GM21528 (cell line): ENCODE measurements around the gene RBM43.
A peak's percentile ranks its signal among the peaks of the same experiment; 100 is the strongest.
"Not testable (repeated sequence)": the region's sequence is repeated elsewhere in the genome, so short reads cannot be mapped to it uniquely, and the experiment has no call there.

Experiments
- ATAC-seq: cut with Tn5 transposase; IDR thresholded peaks from one replicate; pipeline ENCODE4 v1.9.1; 2021; ENCODE audit warnings: mild to moderate bottlenecking, moderate library complexity; ENCODE audit not compliant: unreplicated experiment, low FRiP score

Gene RBM43

DNA sequence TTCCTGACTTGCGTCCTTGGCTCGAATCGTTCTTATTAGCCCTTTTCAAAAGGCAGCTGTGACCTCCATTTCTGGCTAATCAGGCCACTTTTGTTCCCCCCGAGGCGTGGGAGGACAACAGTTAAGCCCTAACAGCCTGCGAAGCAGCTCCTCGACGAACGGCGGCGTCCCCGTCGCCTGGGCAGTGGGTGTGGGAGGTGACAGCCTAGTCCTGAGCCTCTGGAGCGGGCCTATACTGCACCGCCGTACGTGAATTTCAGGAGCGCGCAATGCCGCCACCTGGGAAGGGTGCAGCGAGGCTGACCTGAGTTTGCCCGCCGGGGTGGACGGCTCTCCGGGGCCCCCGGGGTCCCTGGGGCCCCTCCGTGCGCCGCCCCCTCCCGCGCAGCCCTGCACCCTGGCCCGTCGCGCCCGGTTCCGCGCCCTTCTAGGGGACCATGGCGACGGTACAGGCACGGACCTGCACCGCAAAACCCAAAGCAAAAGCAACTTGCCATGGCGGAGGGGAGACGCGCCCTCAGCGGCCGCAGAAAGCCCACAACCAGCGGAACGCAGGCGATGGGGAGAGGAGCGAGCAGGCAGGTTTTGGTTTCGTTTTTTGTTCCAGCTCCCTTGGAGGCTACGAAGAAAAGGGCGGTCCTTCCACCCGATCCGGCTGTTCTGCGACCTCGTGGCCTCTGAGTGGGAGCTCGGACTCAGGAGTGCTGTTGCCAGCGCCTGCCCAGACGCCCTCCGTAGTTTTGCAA, at the start of gene RBM43:
Gene RBM43 (minus strand): TSS at position 633 of the 746 bp plus-strand sequence. CDS start 136 bp downstream, at position 497.
- peak; percentile 97 for ATAC-seq

DNA sequence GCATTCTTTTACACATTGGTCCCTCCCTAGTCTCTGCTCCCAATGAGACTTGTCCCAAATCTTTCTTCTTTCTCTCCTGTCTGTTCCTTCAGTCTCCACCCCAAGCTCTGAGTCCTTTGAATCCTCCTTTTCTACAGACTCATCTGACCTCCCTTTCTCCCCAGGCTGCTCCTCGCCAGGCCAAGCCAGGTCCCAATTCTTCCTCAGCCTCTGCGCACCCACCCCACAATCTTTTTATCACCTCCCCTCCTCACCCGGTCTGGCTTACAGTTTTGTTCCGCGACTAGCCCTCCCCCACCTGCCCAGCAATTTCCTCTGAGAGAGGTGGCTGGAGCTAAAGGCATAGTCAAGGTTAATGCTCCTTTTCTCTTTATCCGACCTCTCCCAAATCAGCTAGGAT, 48.6 kb upstream of the RBM43 start:
- not testable (repeated sequence) for ATAC-seq

DNA sequence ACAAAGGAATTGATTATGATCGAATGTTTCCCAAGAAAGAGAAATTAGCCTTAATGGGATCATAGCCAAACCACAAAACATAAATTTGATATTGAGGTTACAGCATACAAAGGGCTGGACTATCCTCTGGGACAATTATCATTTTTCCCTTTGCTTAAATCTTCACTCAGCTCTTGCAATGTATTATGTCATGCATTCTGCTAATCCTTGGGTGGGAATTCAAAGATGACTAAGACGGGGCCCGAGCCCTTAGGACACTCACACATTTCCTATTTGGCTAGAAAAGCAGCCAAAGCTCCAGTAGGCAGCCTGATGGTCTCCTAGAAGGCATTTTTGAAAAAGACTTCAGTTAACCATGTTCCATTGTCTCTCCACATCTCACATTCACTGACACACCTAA, 45.0 kb upstream of the RBM43 start:
- ATAC-seq: no peak

DNA sequence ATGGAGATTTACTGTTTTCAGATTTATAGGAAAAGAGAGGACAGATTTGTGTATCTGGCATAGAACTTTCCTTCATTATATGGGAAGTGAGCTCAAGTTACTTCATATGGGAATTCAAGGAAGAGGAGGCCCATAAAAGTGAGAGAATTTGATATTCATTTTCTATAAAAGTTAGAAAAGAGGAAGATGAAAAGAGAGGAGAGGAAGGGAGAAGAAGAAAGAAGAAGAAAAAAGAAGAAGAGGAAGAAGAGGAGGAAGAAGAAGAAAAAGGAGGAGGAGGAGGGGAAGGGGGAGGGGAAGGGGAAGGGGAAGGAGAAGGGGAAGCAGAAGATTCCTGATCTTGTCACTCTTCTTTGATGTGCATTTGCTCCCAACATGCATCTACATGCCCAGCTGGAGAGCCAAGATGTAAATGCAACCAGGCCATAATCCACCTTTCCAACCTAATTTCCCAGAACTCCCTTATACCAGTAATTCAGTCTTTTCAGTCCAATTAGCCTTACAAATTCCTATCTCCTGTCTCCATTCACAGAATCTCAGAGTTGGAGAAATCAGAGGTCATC, 43.5 kb upstream of the RBM43 start:
- no peak for ATAC-seq

DNA sequence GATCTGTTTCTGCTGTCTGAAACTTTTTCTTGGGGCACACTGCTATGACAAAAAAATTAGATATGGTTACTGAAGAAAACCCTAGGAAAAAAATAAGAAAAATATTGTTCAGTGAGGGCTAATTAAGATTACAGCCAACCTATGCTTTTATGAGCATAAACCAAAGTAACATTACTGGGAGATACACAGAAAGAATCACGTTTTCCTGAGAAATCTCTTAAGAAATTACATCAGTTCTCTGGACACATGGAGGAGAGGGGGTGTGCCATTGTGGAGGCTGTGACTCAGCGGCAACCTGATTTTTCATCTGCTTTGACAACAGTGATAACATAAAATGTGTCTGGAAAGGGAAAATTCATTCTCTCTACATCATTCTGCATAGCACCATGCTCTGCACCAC, 41.2 kb upstream of the RBM43 start:
- ATAC-seq: no peak

DNA sequence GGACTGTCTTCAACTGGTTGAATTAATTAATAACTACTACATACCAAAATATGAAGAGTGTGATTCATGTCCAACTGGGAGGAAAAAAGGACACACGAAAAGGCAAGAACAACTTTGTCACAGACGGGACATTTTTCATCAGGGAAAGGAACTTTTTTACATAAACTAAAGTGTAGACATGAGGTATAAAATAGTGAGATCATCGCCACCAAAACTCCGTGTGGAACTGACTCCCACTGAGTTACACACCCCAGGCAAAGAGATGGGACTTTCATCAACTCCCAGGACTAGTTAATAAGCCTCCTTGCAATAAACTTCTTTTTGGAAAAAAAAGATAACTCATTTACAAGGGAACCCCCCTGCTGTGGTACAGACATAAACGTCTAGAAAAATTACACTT, 40.7 kb upstream of the RBM43 start:
- ATAC-seq: no peak

DNA sequence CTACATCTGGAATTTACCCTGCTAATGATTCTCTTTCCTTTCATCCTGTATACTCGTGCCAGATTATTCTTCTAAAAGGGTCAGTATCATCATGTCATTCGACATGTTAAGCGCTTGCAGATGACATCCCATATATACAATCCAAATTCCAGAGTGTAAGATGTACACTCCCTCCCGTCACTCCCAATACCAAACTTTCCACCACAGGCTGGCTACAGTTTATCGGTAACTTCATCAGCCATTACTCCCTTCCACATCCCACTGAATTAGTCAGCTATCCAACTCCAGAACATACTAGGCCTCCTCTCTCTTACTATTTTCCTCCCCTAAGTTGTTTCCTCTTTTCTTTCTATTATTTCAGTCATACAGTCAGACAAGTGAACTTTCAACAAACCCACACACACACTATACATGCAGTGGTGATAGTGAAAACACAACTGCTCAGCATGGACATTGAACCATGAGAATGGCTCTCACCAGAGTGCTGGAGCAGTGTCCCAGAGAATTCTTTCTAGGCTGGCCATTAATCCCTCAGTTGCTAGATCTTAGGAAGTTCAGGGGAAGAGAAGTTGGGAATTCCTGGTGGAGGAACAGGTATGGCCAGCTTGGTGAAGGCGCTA, 38.4 kb upstream of the RBM43 start:
- ATAC-seq: no peak

DNA sequence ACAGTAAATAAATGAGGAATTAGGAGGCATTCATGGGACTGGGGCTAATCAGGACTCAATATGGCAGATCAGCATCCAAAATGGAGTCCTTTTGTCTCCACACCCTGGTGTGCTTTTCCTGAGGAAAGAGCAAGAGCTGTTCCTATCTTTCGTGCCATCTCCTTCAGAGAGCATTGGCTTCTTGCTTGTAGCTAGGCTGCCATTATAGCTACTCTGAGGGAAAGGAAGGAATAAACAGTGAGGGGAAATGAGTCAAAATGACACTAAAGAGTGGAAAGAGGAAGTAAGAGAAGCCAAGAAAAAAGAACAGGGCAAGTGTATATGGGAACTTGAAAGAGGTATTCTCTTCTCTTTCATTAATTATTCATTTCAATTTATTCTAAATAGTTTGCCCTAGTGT, 36.2 kb upstream of the RBM43 start:
- peak; percentile 97 for ATAC-seq

DNA sequence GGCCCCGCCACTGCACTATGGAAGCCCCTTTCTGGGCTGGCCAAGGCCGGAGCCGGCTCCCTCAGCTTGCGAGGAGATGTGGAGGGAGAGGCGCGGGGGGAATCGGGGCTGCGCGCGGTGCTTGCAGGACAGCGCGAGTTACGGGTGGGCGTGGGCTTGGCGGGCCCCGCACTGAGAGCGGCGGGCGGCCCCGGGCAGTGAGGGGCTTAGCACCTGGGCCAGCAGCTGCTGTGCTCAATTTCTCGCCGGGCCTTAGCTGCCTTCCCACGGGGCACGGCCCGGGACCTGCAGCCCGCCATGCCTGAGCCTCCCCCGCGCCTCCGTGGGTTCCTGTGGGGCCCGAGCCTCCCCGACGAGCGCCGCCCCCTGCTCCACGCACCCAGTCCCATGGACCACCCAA, 34.3 kb upstream of the RBM43 start:
- not testable (repeated sequence) for ATAC-seq

DNA sequence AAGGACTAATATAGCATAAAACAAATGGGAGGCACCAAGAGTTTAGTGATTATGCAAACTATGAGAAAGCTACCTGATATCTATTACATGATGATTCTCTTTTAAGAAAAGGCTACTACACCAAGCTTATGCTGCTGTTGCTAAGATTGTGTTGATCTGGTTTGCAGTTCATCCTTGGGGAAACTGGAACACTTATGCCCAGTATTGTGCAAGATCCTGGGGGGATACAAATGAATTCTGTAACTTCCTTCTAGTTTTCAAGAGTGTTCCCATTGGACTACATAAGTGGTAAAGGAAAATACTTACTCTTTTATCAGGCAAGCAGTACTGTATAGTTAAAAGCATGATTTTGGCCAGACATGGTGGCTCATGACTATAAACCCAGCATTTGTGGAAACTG, 30.9 kb upstream of the RBM43 start:
- ATAC-seq: no peak

DNA sequence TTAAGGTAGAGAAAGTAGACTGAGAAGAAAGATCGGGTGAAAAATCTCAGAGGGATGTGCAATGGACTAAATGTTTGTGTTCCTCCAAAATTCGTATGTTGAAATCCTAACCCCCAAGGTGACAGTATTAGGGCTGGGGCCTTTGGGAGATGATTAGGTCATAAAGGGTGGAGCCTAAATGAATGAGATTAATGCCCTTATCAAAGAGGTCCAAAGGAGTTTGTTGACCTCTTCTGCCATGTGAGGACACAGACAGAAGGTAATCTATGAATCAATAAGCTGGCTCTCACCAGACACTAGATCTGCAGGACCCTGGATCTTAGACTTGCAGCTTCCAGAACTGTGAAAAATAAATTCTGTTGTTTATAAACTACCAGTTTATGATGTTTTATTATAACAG, 30.5 kb upstream of the RBM43 start:
- no peak for ATAC-seq

DNA sequence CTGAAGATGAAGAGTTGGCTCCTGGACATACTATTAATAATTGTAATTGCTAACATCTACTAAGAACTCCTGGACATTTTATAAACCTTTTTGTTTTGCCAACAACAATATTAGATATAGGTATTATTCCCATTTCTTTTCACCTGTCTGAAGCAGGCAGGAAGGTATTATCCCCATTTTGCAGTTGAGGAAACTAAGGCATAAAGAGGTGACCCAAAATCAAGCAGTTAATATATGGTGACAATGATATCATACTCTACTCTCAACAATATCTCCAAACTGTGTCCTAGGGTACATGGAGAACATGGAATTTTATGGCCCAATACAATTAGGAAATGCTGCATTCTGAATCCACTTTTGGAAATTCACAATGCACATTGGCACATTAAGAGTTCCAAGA, 29.6 kb upstream of the RBM43 start:
- no peak for ATAC-seq

DNA sequence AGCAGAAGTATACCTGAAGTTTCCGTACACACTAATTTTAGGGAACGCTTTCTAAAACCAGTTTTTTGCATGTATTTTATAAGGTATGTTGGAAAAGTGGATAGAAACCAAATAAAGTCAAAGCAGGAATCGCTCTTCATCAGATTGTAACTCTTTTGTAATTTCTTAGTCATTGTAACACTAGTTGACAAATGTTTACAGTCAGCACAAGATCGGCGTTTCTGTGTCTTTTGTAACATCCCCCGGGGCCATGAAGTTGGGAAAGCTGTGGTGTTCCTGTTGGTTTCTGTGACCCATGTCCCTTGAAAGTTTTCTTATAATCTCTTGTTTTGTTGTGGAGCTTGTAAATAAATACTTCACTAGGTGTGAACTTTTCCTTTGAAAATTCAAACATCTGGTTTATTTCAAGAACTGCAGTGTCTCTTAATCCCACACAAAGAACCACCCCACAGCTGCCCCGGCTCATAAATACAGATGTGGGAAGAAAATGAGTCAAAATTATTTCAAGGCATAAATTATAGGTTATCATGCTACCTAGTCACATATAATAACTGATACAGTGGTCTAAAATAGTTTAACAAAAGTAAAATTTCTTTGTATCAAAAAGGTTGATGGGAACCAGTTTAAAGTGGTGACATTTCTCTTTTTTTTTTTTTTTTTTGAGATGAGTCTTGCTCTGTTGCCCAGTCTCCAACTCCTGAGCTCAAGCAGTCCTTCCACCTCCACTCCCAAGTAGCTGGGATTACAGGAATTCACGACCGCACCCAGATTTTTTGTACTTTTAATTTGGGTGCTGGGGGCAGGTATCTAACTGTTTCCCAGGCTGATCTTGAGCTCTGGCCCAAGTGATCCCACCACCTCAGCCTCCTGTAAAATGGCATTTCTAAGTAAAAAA, 28.6 kb upstream of the RBM43 start:
- ATAC-seq: peak; percentile 21

DNA sequence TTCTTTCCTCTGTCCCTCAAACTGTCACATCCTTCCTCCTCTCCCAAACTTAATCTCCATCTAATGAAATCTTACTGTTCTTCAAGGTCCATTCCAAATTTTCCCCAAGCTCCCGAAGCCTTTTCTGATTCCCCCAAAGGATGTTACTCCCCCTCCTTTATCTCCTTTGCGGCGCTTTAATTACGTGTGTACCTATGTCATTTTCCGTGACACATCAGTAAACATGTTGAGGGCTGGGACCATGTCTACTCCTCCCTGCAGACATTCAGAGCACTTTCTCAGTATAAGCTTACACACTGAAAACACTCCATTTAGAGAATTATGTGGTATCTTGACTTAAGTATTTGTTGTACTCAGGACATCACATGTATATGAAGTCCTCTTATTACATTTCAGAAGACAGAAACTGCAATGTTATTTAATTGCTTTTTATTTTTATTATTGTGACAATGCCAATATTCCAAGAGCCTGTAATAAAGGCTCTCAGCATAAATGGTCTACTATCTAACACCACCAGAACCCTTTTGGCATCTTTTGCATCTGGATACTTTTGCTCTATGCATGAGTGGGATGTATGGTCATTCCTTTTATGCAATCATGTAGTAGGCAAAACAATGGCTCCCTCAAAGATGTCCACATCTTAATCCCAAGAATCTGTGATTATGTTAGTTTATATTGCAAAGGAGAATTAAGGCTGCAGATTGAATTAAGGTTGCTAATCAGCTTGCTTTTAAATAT, 26.0 kb upstream of the RBM43 start:
- no peak for ATAC-seq

DNA sequence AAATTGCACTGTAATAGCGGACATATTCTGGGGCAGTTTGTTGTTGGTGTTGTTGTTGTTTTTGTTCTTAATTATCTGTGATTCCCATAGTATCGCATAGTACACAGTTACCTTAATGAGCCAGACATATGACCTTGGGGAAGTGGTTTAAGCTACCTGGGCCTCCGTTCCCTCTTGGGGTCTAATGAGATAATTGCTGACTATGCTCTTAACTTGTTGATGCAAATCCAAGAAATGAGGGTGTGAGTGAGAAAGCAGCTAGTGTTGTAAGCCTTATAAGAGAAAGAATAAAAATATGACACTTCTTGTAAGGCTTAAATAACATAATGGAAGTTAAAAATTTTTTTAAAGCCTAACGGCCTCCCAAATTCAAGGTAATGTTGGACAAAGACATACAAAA, 20.7 kb upstream of the RBM43 start:
- no peak for ATAC-seq

DNA sequence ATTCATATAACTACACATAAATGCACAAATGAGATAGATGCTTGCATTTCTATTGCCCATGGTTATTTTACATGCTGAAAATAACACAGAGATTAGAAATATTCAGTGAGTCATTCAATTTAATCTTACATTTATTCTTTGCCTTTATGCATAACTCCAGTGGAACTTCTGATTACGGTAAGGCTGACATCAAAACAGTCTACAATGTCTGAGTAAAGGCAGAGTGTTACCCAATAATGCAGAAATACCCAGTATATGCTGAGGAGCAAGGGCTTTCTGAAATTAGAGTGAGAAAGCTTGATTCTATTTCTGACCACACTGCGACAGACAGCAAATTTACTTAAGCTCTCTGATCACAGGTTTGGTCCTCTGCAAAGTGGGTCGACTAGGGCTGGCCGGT, 18.6 kb upstream of the RBM43 start:
- ATAC-seq: no peak

DNA sequence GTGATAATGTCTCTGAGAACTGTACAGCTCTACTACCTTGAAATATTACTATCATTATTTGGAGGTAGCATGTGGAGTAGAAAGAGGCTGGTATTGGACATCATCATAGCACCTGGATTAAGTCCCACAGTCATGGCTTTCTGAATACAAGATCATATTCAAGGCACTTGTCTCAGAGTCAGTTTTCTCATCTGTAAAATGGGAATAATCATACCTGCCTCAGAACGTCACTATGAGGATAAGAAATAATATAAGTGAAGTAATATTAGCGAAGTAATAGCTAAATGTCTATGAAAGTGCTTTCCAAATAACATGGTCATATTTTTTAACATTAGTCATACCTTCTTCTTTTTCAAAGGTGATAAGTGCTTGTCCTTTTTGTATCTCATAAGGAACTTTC, 16.8 kb upstream of the RBM43 start:
- no peak for ATAC-seq

DNA sequence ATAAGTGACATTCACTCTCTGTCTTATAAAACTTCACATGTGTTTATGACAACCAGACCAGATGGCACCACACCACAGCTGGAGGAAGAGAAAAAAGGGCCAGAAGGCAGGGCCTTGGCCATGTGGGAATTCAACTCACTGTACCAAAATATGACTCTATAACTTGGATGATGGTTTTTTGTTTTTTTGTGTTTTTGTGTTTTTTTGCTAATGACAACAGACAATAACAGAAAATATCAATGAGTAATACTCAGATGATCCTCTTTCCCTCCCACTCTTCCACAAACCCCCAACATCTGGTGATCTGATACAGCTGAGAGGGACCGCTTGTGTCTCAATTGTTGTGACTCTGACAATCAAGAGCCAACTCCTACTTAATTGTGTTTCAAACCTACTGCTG, 15.4 kb upstream of the RBM43 start:
- ATAC-seq: no peak

DNA sequence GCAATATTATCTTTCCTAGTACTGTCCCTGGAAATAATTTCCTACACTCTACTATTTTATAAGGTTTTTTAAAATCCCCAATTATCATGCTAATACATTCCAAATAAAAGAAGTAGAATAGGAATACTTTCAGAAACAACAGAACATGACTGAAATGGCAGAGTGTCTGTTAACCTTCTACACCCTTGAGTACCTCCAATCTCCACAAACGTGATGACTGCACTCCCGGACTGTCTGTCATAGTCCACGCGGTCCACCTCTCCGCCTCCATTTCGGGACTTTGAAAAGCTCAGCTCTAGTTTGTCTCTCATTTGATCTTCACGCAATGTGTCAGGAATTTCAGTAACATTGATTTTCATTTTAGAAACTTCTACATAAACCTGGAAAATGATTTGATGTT, 13.6 kb upstream of the RBM43 start:
- ATAC-seq: no peak

DNA sequence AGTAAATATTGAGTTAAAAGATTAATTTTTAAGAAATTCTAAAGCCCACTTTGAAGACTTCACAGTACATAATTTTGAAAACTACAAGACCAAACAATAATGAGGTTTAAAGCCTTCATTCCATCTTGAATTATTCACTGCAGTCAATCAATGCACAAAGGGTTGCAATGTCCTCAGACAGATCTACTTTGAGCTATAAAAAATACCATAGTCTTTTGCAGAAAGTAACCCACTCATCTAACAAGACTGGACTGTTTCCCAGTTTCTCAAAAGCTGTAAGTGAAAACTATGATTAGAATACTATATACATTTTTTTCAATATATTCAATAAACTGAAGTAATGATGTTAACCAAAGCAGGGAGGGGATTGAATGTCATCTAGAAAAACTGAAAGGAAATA, 10.2 kb upstream of the RBM43 start:
- ATAC-seq: no peak
